Measurements from ENCODE around the gene ZRSR2.

ZRSR2 gene

DNA sequence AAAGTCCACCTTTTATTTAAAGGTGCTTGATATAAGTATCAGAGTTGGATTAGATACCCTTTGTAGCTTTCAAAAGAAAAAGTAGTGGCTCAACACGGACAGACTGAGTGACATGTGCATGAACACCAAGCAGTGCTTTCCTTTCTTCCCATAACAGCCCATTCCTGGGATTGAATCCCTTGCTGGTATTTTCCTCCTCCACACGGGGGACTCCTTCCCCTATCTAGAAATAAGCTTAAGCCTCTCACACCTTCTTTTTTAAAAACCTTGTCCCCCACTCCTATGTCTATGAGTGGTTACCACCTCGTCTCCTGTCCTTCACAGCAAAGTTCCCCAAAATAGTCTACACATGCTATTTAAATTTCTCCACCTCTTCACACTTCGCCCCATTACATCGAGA is 59.3 kb downstream of the ZRSR2 start:
- peak in 2 of 56 donors; percentile 1 to 2 for DNase-seq

DNA sequence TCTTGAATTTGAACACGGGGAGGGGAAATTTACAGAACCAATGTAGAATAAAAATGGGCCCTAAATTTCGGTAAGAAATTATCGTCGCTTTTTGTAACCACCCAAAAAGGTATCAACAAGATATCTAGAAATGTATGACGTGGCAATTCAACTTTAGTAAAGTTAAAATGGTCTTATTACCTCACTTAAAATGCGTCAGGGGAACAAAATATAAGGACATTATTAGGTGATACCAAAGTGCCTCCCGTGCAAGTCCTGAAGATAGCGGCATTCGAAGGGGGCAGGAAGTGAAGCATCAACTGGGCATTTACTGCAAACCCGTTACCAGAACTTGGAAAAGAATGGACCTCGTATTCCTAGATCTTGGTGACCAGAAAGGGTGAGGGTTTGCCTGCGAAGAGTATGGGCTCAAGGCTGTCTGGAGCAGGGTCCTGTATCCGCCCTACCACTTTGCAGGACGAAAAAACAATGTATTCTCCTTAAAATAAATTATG is 63.3 kb downstream of the ZRSR2 start:
- DNase-seq, result peak in 1 of 56 donors; percentile 23

DNA sequence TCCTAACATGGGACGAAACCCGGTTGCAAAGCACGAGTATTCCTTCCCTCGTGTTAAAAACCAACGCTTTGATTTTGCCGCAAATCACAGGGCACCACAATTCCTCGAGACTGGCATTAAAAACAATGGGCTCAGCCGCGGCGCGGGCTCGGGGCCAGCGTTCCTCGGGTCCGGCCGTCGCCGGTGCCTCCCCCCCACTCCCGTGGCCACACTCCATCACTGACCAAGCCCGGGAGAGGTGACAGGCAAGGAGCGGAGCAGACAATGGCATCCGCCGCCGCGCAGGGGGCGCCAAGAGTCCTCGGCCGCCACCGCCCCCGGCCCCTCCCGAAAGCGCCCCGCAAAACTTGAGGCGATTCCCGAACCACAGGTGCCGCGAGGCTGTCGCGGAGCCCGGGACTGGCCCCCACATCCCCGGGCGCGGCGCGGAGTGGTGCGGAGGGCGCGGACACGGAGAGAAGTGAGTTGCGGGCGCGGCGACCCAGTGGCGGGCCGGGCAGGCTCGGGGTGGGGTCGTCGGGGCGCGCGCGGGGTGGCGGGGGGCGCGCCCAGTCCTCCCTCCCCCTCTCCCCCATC is 63.9 kb downstream of the ZRSR2 start:
- DNase-seq, result peak in 47 of 56 donors; percentile 4 to 71 (median 39)

DNA sequence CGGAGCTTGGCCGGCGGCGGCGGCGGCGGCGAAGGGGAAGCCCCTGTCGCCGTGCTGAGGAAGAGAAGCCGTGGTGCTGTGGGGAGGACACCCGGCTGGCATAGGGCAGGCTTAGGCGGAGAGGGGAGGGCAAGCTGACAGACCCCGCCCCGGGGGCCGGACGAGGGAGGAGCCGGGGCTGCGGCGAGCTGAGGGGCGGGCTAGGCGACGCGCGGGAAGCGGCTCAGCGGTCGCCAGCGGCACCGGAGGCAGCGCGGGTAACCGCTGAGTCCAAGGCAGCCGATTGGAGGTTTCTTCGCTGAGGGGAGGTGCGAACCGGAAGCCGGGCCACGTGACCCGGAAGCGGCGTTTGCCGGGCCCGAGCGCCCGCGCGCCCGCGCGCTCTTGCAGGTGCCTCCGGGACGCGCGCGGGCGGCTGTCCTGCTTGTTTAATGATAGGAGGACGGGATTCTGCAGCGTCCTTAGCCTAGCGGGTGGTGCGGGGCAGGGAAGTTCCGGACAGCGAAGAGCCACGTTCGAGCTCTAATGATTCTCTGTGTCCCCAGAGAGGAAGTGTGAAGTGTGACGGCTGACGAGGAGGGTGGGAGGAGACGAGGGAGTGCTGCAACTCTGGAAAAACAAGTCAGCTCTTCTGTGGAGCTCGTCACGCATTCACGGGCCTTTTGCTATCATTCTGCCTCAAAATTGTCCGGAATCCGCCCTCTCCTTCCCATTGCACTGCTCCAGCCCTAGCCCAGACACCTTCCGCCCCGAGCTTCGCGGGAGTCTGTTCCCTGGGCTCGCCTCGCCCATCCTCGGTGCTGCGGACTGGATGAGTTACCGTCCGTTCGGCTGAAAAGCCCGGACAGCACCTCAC is 64.7 kb downstream of the ZRSR2 start, which contains the start of gene AP1S2:
TSS of gene AP1S2 (minus strand) at position 102 of the 856 bp plus-strand sequence. CDS start 2,289 bp downstream, outside the sequence.
- peak; percentile 23 to 97 (median 90) for DNase-seq

DNA sequence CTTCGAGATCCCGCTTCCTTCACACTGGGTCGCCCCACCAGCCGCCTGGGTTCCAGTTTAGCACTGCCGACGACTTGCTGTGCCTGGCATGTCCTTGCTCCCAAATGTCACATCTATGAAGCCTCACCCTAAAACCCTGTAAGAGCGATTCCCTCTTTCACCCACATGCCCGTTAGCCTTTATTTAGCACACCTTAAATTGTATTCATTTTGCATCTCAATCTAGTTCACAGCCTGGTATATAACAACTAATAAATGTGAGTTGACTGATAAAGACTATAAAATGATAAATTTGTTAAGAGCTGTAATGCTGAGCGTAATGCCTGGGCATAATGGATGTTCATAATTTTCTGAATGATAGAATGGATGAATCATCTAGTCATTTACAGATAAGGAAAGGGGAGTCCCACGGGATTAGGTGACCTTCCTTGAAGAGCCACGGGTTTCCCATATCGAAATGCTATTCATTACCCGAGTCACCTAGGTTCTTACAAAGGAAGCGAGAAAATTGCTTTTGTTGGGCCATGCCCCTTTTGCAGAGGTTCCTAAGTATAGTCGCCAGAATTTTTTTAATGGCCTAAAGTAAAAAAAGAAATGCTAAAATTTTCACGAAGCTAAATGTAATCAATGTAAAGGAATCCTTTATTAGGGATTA is 65.4 kb downstream of the ZRSR2 start:
- DNase-seq, result no peak

DNA sequence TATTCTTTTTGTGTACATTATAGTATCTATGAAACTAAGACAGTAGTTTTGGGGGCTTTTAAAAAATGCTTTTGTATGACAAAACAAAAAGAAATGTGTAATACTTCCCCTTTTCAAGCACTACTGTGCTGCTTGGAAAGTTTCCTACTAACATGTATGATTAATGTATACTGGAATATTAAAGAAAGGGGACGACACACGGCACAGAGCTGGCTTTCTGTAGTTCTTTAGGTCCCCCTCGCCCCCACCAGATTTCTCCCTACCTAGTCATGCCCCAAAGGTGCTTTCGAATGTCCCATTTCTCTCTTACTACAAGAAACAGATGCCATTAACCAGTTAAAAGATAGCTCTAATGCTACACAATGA is 65.9 kb downstream of the ZRSR2 start:
- DNase-seq, result no peak

DNA sequence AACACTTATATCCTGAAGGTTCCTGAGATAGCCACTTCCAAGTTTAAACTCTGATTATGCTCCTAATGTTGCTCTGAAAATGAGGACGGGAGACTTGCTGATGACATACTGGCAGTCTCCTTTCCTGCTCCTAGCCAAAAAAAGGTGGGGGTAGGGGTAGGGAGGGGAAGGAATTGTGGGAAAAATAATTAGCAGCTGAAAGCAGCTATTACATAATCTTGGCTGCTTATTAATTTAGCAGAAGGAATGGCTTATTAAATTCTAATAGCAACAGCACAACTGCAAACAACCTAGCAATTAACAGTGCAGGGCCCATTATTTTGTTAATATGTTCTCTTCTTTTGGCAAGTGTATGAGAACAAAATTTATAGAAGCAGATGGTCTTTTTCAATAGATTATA is 66.4 kb downstream of the ZRSR2 start:
- DNase-seq, result peak in 1 of 56 donors; percentile 6

DNA sequence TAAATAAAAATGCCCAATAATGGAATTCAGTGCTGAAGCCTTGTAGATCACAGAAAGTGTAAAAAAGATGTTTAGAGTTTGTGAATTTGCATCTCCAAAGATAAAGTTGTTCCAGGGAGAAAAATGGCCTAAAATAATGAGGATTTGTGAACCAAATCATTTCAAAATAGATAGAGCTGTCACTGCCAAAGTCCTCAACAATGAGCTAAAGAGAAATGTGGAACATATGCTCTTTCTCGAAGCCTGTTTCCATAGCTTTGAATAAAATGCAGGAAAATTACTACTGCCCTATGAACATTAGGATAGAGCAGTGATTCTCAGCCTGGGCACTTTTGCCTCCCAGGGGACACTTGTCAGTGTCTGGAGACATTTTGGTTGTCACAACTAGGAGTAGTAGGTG is 67.8 kb downstream of the ZRSR2 start:
- no peak for DNase-seq

DNA sequence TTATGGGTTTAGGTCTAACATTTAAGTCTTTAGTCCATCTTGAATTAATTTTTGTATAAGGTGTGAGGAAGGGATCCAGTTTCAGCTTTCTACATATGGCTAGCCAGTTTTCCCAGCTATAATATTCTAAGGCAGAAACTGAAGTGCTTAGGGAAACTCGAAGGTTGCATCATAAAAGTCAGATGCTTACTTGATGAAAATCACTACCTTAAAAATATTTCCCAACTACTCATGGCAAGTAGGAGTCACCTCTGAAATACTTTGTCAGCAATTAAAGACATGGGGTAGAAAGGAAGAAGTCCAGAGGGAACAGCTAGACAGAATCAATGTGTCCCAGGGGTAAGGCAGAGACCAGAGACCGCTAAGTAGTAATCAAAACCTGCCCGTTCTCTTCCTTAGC is 70.6 kb downstream of the ZRSR2 start:
- DNase-seq, result no peak

DNA sequence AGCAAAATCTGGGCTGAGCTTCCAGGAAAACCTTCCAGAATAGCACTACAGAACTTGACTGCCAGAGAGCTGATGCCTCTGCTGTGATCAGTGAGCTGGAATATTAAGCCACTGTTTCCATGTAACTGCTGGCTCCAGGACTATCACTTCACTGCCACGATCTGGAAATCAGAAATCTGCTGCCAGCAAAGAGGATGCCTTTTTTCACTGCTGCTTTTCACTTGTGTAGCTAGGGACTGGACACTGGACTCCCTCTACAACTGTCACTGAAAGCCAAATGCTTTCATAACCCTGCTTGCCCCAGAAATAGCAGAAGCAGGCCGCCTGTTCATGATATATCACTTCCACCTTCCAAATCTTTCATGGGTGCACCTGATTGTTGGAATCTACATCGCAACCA is 73.7 kb downstream of the ZRSR2 start:
- peak in 1 of 56 donors; percentile 0 for DNase-seq

DNA sequence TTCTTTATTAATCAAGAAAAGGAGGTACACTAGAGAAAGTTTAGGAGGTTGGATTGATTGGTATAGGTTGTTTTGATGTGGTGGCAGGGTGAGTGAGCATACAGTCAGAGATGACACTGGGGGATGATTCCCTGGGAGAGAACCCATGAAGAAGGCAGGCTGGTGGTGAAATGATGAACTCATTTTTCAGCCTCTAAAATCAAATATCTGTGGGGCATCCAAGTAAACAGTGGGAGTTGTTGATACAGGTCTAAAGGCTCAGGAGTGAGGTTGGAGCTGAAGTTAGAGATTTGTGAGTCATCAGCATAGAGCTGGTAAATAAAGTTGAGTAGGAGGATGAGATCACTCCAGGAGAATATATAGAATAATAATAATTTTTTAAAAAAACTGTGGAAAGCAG is 74.3 kb downstream of the ZRSR2 start:
- no peak for DNase-seq

DNA sequence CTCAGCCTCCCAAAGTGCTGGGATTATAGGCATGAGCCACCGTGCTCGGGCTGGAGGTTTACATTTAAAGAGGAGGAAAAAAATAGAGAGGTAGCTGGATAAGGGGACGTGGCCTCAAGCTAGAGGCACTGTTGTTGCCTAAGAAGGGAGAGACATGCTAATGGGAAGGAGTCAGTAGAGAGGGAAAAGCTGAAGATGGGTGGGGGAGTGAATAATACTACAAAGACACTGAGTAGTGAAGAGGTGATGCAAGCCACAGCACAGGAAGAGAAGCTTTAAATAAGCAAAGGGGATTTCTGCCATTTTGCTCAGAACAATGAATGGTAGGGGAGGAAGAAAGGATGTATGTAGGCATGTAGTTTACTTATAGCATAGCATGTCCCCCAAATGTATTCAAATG is 75.9 kb downstream of the ZRSR2 start:
- DNase-seq, result no peak

DNA sequence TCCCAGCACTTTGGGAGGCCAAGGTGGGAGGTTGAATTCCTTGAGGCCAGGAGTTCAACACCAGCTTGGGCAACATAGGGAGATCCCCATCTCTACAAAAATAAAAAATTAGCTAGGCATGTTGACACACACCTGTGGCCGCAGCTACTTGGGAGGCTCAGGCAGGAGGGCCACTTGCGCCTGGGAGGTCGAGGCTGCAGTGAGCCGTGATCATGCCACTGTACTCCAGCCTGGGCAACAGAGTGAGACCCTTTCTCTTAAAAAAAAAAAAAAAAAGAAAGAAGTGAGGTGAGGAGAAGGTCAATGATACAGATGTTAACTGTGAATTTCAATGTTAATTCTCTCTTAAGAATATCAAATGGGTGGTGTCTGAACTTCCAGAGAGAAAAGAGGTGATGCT is 79.4 kb downstream of the ZRSR2 start:
- no peak for DNase-seq

DNA sequence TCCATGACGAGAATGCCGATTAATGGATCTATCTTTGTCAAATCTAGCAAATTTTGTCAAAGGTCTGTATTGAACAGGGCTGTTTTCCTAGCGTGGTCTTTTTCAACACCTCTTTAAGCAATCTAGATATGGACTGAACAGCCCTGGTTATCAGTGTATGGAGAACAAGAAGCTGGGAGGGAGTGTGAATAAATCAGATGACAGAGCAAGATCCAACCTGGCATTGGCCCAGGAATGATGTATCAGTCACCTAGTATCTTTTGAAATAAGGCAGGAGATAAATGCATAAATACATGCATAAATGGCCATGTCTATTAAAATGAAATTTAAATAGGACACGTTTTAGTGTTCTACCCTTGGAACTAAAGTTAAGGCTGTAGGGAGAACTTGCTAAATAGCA is 80.0 kb downstream of the ZRSR2 start:
- no peak for DNase-seq
